K562 (cell line): Measurements from ENCODE around the gene DRC1. TPM values are rescaled to one million over a fixed set of nuclear protein-coding genes. Genes with fewer than 3 reads are reported as not detected.

Source experiments
- CBFB ChIP-seq: sonication (generic); formaldehyde crosslinking; IDR thresholded peaks from 2 replicates; pipeline ENCODE4 v1.4.0; 2020; ENCODE audit warnings: mild to moderate bottlenecking, missing genetic modification reagents
- CEBPG ChIP-seq, 3 experiments: fragments of 200-800 bp in 1 of 3; sonication (Bioruptor generic) in 1 of 3; sonication (generic) in 1 of 3; formaldehyde crosslinking in 1 of 3; IDR thresholded peaks in 2 of 3; conservative IDR thresholded peaks in 1 of 3; 2 replicates each; pipeline versions ENCODE4 v1.6.1 to v1.8.0; 2016 to 2022; ENCODE audit warnings: missing compliant biosample characterization in 2 of 3, missing genetic modification characterization in 2 of 3, mild to moderate bottlenecking in 1 of 3, missing genetic modification reagents in 1 of 3
- COPS2 ChIP-seq: fragments of 450-650 bp; conservative IDR thresholded peaks from 2 replicates; pipeline ENCODE4 v1.6.1; 2016; ENCODE audit warnings: mild to moderate bottlenecking, moderate library complexity
- CTBP1 ChIP-seq: fragments of 450-650 bp; IDR thresholded peaks from 2 replicates; pipeline ENCODE4 v1.6.1; 2016; ENCODE audit warnings: borderline replicate concordance
- LEF1 ChIP-seq: fragments of 450-650 bp; IDR thresholded peaks from 2 replicates; pipeline ENCODE4 v1.6.1; 2016; ENCODE audit warnings: mild to moderate bottlenecking
- MCM5 ChIP-seq: fragments of 450-650 bp; IDR thresholded peaks from 2 replicates; pipeline ENCODE4 v1.6.1; 2016; ENCODE audit warnings: low read depth
- MEIS2 ChIP-seq: fragments of 450-650 bp; IDR thresholded peaks from 2 replicates; pipeline ENCODE4 v1.6.1; 2014; ENCODE audit warnings: mild to moderate bottlenecking; ENCODE audit not compliant: partially characterized antibody
- MYBL2 ChIP-seq, 2 experiments: fragments of 450-650 bp in 1 of 2; sonication (generic) in 1 of 2; formaldehyde crosslinking in 1 of 2; IDR thresholded peaks; 2 replicates each; pipeline versions ENCODE4 v1.6.1 to v1.8.1; 2017 to 2022; ENCODE audit warnings: borderline replicate concordance in 1 of 2, inconsistent platforms in 1 of 2, low read depth in 1 of 2, mild to moderate bottlenecking in 1 of 2, missing genetic modification reagents in 1 of 2, moderate library complexity in 1 of 2
- PCBP2 ChIP-seq: fragments of 200-400 bp; formaldehyde crosslinking; IDR thresholded peaks from 2 replicates; pipeline ENCODE4 v1.6.1; 2018; ENCODE audit warnings: low read length, low read depth, mild to moderate bottlenecking, moderate library complexity; ENCODE audit not compliant: poor library complexity, severe bottlenecking
- POLR2B ChIP-seq: fragments of 450-650 bp; IDR thresholded peaks from 2 replicates; pipeline ENCODE4 v1.6.1; 2018; ENCODE audit warnings: low read depth; ENCODE audit not compliant: partially characterized antibody
- PPARD ChIP-seq: fragments of 250-450 bp; sonication (Bioruptor Pico); IDR thresholded peaks from 2 replicates; pipeline ENCODE4 v1.8.0; 2022; ENCODE audit warnings: inconsistent platforms, mild to moderate bottlenecking, moderate library complexity
- PTBP1 ChIP-seq: fragments of 200-400 bp; formaldehyde crosslinking; IDR thresholded peaks from 2 replicates; pipeline ENCODE4 v1.6.1; 2017; ENCODE audit warnings: low read depth, low read length
- RBM22 ChIP-seq: fragments of 200-400 bp; formaldehyde crosslinking; IDR thresholded peaks from 2 replicates; pipeline ENCODE4 v1.6.1; 2018; ENCODE audit warnings: low read length, low read depth; ENCODE audit not compliant: poor library complexity, severe bottlenecking
- RREB1 ChIP-seq: fragments of 250-450 bp; sonication (Bioruptor Pico); IDR thresholded peaks from 2 replicates; pipeline ENCODE4 v1.4.0; 2020
- SMAD4 ChIP-seq: fragments of 250-450 bp; sonication (Bioruptor Pico); conservative IDR thresholded peaks from 2 replicates; pipeline ENCODE4 v1.8.0; 2021; ENCODE audit warnings: inconsistent platforms, mild to moderate bottlenecking, moderate library complexity
- SP1 ChIP-seq: sonication (generic); formaldehyde crosslinking; IDR thresholded peaks from 2 replicates; pipeline ENCODE4 v1.8.1; 2022; ENCODE audit warnings: mild to moderate bottlenecking, missing genetic modification reagents
- SRSF3 ChIP-seq: fragments of 200-400 bp; formaldehyde crosslinking; IDR thresholded peaks from 2 replicates; pipeline ENCODE4 v1.6.1; 2016; ENCODE audit warnings: mild to moderate bottlenecking, low read length, moderate library complexity; ENCODE audit not compliant: insufficient read depth
- ZC3H4 ChIP-seq: sonication (generic); formaldehyde crosslinking; IDR thresholded peaks from 2 replicates; pipeline ENCODE4 v1.9.0; 2021; ENCODE audit warnings: missing genetic modification reagents, borderline replicate concordance
- ZZZ3 ChIP-seq: fragments of 450-650 bp; IDR thresholded peaks from 2 replicates; pipeline ENCODE4 v1.6.1; 2016; ENCODE audit warnings: antibody characterized with exemption, mild to moderate bottlenecking, moderate library complexity
- polyA plus RNA-seq, 8 experiments: library from polyadenylated mRNA; depleted of rRNA in 4 of 8; stranded (reverse) in 5 of 8; unstranded in 3 of 8; fragments of >200 nt; fragmentation: Nextera tagmentation in 2 of 8; fragmentation: Illumina TruSeq in 1 of 8; extraction: Ambion mirVana in 2 of 8; extraction: Trizol in 1 of 8; gene quantifications; 2 replicates each; pipeline versions ENCODE4 v1.2.1 to v1.2.3, GENCODE V29; 2011 to 2014; ENCODE audit warnings: inconsistent platforms in 1 of 8, missing spikeins in 1 of 8
- total RNA-seq, 7 experiments: library from RNA; depleted of rRNA in 6 of 7; stranded (reverse); fragments of >200 nt in 6 of 7; fragmentation: Illumina TruSeq in 2 of 7; extraction: Trizol in 2 of 7; gene quantifications; 2 replicates each; pipeline versions ENCODE4 v1.2.1 to v1.2.3, GENCODE V29; 2011 to 2021; ENCODE audit warnings: low replicate concordance in 1 of 7
- TF ChIP-seq, protein P1 (sequence below): fragments of 250-450 bp; sonication (Bioruptor Pico); IDR thresholded peaks from 2 replicates; pipeline ENCODE4 v1.4.0; 2020

The DRC1 gene
- total and polyA plus RNA-seq, 9 of the 15 experiments (the other 6 are each of a cell fraction or from before 2014, with no cell fraction given): 0.07 to 0.10 TPM; not detected in 7

DNA sequence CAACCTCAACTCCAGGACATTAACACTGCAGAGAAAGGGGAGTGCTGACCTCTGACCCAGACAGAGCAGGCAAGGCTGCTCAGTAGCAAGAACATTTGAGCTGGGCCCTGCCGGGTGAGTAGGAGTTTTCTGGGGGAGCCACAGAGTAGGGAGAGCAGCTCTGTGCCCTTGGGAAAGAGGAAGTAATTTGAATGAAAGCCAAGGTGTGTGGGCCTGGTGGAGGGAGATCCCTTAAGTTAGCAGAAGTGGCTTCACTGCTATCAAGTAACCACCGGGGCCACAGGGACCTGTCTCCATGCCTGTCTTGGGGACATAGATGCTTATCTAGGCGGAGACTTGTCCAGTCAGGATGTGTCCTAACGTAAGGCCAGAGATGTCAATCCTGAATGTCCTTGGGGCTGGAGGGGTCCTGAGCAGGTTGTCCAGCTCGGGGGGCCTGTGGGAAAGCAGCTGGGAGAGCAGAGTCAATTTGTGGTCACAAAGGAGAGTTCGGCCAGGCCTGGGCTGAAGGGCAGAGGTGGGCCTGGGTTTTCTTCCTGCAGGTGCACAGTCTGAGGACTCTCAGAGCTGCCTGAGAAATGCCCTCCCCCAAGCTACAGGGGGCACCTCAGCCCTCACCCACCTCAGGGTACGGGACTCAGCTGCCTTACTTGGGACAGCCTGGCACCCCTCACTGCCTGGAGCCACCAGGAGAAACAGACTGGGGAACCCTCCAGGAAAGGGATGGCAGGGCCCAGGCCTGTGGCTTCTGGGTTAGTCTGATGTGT, 91.2 kb downstream of the DRC1 start (continued):
- TF ChIP-seq MYBL2 (IDR thresholded peaks at IDR 0.05; ENCODE audit: low read depth): no peak
- TF ChIP-seq MYBL2 (CRISPR knock-in tag; IDR thresholded peaks at IDR 0.05; ENCODE audit: borderline replicate concordance): no peak
- TF ChIP-seq RBM22: no peak
- TF ChIP-seq PPARD (CRISPR knock-in tag): no peak
- no peak for TF ChIP-seq MCM5
- peak; percentile 37 for TF ChIP-seq MEIS2
- 0 out of 2 replicates have a peak, but pooled peaks have one; percentile 38 for TF ChIP-seq SMAD4
- TF ChIP-seq POLR2B: no peak
- no peak for TF ChIP-seq PCBP2
- TF ChIP-seq COPS2: no peak
- no peak for TF ChIP-seq CBFB (CRISPR knock-in tag)
- no peak for TF ChIP-seq CEBPG (CRISPR knock-in tag; IDR thresholded peaks at IDR 0.05)
- TF ChIP-seq CEBPG (tag; conservative IDR thresholded peaks at IDR 0.05 in 1 of 2, IDR thresholded peaks at IDR 0.05 in 1 of 2): no peak
- no peak for TF ChIP-seq SP1 (CRISPR knock-in tag)
- no peak for TF ChIP-seq ZC3H4 (CRISPR knock-in tag)
- TF ChIP-seq CTBP1: peak; percentile 91
- TF ChIP-seq LEF1: no peak
- no peak for TF ChIP-seq SRSF3
- TF ChIP-seq PTBP1: no peak
- no peak for TF ChIP-seq ZZZ3
- no peak for TF ChIP-seq RREB1 (CRISPR knock-in tag)
- TF ChIP-seq, protein P1, sequence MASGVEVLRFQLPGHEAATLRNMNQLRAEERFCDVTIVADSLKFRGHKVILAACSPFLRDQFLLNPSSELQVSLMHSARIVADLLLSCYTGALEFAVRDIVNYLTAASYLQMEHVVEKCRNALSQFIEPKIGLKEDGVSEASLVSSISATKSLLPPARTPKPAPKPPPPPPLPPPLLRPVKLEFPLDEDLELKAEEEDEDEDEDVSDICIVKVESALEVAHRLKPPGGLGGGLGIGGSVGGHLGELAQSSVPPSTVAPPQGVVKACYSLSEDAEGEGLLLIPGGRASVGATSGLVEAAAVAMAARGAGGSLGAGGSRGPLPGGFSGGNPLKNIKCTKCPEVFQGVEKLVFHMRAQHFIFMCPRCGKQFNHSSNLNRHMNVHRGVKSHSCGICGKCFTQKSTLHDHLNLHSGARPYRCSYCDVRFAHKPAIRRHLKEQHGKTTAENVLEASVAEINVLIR (CRISPR knock-in tag): no peak
